Activated gamma-delta T cell treated with Interleukin-2 at 50 U/mL for 16 hours (primary cell): ENCODE results near the gene TMEM209.
"Not testable (repeated sequence)": the region's sequence is repeated elsewhere in the genome, so short reads cannot be mapped to it uniquely, and the experiment has no call there.

Experiments
- DNase-seq: peaks from one replicate; pipeline ENCODE4 v3.0.0-alpha.2; 2020

Gene TMEM209

DNA sequence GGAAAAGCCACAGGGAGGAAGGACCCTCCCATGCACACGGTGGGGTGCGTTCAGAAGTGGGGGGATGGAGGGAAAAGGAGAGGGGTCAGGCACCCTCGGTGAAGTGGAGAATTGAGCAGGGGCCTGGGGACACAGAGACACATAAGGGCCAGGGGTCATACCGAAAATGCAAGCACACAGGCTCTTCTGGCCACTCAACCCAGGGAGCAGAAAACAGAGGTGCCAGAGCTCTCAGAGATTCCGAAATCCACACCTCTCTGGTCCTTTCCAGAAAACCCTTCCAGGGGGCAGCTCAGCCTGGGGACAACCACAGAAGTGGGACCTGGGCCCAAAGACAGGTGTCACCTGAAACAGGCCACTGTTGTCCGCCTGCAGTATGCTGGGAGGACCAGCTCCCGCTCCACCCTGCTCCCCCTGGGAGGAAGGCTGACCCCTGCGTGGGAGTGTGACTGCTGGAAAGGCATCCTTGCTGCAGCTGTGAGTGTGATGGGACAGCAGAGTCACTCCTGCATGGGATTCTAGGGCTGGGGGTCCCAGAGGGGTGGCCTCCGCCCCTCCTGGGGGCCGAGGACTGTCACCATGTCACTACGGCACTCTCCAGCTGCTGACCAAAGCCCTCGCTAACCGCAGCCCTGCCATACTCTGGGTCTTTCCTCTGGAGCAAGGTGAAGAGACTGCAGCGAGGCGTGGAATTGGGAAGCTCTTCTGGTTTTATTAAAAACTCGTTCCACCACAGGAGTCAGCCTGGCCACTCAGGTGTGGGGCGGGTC is 63.1 kb downstream of the TMEM209 start:
- no peak for DNase-seq

DNA sequence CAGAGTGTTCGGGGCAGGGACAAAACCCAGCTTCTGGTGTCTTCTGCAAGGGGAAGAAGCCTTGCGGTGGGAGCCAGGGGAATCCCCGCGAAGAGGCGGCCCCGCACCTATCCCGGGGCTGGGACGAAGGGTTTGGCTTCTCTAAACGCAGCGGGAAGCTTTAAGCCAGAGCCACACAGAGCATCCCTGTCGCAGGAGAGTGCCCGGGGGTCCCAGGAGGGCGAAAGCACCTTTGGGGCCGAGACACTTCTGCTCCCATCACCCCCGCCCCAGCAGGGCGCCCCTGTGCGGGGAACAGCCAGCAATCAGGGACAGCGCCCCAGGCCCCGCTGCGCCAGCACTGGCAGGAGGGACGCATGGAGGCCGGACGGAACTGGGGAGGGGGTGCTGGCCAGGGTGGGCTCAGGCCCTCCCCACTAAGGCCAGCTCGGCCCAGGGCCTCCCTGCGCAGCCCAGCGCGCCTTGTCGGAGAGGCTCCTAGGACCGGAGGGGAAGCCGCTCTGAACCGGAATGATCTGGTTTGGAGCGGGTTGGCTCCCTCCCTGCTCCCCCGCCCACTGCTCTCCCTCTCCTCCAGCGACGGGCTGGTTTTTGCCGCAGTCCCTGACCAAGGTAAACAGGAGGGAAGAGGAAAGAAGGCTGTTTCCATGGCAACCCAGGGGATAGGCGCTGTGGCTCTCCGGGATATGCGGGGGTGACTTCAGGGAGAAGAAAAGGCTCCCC is 63.9 kb downstream of the TMEM209 start:
- DNase-seq: peak; percentile 24

DNA sequence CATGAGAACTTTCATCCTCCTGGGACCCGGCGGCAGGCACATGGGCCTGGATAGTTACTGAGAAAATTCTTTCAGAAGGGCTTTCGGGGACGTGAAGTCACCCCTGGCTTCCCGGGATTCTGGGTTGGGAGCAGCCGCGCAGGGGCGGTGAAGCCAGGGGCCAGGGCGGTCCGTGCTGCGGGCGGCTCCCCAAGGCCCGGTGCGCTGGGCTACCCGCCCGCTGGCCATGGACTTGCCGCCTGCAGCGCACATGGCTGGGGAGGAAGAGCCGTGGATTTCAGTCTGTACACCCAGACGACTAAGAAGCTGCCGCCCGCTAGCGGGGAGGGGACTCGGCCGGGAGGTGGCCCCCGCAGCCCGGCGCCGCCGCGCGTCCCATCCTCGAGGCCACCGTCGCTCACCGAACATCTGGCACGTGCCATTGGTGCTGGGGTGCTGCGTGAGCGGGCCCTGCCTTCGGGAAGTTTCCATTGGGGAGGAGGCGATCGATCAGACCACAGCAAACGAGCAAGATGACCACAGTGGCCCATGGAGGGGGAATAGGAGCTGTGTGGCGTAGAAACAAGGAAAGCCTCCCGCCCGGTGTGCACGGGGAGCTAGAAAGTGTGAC is 64.5 kb downstream of the TMEM209 start:
- no peak for DNase-seq

DNA sequence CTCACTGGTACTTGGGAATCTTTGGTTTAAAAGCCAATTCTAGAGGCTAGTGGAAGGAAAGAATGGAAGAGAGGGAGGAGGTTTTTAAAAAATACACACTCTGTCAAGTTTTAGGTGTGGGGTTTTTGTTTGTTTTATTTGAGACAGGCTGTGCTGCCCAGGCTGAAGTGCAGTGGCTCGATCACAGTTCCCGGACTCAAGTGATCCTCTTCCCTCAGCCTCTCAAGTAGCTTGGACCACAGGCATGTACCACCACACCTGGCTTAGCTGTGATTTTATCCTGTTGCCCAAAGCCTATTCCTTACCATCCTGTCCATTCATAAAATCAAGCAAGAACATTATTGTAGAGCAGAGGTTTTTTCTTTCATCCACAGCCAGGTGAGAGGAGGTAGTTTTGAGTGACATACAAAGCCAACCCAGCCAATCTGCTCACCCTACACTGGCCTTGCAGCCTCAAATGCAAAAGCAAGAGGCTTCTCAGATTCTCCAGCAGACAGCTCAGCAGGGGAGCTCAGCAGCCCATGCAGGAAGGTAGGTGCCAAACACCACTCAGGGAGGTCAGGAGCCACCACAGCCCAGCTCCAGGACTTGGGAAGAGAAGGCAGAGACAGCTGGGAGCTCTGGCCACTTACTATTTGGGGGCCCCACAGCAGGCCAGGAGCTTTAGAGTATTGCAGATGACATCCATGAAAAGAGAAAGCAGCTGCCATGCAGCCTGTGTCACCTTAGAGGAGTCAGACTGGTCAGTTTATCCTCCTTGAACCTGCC is 65.8 kb downstream of the TMEM209 start:
- DNase-seq: no peak

DNA sequence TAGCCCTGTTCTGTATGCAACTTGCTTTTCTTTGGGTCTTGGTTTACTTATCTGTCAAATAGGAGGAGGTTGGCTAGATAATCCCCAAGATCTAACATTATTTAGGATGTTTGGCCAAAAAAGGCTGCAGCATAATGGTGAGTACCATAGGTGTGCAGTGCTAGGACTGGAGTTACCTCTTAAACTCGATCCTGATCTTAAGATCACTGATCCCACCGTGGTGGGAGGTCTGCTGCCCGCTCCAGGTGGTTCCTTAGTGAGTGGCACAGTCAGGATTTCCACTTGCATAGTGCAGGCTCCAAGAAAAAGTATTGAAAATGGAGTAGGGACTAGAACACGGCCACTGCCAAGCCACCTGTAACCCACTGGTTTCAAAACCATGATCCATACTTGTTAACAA is 68.0 kb downstream of the TMEM209 start:
- no peak for DNase-seq

DNA sequence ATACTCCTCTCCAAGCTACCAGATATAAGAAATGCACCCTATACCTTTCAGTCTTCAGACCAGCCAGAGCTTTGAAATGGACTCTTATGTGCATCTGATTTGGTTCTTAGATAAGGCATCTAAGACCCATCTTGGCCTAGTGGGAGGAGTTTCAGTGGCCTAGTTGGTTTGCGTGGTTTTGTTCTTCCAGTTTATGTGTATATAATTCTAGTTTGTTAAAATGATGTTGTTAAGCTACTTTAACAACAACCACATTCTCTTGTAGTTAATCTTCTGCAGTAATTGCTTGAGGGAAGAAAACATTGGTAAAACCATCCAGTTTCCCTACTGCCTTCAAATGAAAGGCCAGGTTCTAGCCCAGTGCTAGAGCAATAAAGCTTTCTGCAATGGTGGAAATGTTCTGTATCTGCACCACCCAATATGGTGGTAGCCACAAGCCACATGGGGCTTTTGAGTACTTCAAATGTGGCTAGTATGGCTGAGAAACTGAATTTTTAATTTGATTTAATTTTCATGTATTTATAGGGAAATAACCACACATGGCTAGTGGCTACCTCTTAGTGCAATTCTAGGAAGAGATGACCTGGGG is 68.5 kb downstream of the TMEM209 start:
- DNase-seq: no peak

DNA sequence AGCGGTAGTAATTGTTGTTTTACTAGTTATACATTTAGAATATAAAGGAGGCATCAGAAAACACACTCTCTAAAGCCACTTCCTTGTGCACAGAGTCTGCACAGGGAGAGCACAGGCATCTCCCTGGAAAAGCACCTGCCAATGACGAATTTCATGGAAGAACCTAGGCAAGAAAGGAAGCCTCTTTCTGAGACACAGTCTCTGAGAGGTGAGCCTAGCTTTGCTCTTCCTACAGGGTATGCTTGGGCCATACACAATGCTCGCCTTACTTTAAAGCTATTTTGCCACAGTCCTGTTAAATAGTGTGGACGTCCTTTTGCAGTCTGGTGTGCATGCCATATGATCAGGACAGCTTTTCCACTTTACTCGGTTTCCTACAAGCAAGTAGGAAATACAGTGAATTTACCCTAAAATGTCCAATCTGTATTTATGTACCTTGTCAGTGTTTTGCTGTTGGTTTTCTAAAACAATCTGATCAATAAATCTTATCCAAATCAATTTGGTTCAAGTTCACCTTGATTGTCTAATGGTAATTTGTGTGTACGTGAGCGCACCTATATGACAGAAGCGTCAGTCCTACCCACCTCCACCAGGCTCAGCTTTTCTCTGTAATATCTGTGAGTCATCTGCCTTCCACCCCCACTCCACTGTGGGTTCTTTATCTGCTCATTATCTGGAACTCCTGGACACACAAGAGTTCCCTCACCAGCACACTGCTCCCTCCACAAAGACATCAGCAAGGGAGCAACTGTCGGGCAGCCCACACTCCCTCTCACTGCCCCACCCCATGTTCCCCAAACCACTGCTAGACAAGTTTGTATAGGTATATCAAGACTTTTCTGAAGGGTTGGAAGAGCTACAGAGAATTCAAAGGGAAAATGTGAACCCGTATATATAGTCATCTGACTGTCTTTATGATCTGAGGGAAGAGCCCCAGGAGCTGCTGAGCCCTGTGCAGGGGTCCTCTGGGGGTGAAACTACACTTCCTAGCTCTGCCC is 69.7 kb downstream of the TMEM209 start:
- DNase-seq: no peak

DNA sequence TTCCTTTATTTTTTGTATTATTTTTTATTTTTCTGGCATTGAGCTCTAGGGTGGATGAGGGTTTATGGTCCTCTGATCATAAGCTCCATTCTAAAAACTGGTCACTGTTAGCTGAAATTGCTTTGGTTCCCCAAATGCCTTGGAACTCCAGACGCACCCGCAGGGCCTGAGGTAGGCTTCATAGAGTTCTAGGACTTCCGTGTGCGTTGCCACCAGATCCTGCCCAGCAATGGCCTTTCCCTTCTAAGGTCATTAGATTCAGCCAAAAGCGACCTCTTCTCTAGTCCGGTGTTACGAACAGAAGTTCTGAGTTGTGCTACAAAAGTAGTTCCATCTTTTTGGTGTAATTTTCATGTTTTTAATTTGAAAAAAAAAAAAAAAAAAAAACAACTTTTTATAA is 70.5 kb downstream of the TMEM209 start:
- no peak for DNase-seq

DNA sequence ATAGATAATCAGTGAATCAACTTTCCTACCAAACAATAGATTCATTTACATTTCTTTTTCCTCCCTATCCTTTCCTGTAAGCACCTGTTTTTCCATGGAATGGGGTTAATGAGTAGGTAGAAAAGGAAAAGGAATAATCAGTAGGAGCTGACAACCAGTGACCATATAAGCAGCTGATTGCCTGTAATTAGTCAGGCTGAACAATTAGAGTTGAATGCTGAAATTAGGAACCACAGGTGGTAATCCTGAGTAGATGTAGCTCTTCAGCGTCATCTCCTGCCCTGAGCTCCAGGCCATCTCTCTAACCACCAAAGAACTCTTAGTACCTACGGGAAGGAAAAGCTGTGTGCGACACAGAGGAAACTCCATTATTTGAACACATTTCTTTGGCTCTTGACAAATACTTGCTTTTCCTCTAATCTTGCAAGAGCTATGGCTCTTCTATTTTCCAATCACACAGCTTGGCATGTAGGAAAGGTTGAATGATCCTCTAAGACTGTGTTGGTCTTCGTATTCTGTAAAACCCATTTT is 71.0 kb downstream of the TMEM209 start:
- no peak for DNase-seq

DNA sequence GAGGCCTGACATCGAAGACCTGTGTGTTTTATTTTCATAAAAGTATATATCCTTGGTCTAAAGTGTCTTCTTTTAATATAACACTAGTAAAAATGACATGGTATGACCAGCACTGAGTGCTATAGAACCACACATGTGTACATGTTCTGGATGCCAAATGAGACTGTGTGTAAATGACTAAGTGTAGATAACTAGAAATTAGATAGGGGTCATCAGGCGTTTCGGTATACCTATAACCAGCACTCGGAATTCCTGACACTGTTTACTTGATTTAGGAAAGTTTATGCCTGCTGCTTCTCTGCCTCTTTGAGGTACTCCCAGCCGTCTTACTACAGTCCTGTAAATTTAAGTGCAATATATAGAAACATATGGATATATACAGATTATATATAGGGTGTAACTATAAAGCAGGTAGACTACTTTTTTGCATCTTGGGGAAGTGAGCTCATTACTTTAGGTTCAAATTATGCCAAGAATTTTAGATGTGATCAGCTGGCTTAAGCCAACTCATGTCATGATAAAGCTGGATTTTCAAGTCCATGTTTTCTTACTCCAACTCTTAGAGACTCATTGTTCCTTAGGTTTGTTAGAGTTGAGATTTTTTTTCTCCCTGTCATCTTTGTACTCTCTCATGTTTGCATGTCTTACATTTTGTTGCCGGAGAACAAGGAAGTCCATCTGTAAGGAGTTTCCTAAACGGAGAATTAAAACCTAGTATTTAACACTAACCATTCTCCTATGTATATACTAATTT is 72.0 kb downstream of the TMEM209 start:
- DNase-seq: no peak

DNA sequence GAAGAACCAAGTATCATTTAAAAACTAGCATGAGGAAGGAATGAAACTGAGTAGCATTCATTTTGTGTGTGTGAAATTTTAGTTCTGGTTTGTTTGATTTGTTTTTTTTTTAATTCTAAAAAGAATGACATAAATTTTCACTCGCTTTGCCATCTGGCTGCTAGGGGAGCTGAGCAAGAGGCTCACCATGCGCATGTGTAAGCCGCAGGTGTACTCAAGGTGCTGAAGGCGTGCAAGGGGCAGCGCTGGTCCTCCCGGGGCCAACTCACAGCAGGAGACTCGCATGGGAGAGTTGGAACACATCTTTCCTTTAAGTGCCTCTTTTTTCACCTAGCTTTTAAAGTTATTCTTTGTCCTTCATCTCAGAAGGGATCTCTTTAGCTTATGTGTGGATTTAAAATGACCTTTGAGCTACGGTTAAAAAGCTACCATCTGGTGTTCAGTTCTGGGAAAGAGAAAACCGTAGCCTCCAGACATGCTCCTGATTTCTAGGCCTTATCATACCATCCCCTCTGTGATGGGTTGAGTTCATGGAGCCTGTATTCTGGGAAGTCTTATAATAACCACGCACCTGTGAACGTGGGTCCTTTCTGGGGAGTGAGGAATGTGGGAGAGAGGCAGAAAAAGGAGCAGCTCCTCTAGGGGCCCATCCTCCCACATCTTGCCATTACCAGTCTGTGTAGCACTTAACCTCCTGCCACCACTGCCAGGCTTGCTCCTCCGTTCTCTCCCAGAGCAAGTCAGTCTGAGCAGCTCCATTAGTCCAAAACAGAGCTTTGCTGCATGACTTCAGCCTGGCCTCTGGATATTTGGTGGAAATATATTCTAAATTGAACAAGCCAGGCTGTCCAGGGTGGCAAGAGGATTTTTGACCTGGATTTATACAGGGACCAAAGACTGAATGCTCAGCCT is 73.0 kb downstream of the TMEM209 start:
- no peak for DNase-seq

DNA sequence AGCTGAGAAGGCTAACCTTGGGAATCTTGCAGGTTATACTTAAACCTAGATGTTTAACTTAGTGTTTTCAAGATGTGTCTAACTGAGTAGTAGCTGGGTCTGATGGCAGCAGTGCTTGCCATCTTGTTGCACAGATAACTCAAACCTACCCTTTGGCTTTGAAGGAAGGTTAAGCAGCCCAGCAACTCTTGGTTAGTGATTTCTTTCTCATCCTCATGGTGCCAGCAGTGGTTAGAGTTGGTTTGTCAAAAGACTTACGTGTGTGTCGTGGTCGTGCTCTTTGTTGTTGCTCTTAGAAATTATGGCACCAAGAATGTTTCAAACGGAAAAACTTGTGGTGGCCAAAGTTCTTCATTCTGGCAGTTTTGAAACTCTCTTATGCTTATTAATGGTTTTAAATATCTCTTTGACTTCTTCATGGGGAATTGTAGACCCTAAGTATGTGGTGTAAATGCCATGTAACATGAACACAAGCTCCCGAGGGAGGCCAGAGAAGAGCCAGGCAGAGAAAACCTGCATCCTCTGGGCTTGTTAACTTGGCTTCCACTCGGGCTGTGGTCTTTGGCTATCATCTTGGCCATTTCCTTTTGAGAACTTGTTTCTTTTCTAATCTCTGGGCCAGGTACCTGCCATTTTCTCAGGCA is 73.9 kb downstream of the TMEM209 start:
- DNase-seq: no peak

DNA sequence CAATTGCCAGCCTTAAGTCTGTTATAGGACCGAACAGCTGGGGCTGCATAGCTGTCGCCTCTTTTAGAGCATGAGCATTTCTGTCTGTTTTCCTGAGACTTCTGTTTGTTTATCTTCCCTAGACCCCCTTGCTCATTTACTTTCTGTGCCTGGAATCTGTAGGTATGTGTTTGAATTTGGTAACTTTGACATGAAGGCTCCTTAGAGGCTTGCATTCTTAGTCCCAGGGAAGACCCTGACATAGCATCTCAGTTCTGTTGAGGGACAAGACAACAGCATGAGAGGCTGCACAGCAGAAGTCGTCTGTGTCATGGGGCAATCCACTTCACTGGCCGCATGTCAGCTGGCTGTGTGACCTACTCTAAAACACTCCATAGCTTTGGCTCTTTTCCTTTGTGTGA is 76.2 kb downstream of the TMEM209 start:
- DNase-seq: no peak

DNA sequence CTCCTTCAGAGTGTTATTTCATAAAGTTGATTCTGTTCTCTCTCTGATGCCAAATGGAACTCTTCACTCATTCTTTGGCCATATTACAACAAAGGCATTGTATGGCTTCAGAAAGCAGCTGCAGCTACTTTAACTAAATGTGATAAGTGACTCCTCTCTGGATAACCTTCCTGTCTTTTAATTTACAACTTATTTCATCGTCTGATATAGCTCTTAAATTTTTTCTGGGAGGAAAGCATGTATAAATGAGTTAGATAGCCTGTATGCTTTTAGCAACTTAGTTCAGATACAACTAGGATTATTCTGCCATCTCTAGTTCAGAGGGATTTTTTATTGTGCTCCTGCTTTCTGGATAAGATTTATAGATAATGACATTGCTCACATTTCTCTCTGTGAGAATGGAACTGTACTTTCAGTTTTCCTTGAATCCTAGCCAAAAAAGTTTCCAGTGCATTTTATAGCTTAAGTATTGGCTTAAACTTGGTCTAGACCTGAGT is 77.3 kb downstream of the TMEM209 start:
- DNase-seq: no peak

DNA sequence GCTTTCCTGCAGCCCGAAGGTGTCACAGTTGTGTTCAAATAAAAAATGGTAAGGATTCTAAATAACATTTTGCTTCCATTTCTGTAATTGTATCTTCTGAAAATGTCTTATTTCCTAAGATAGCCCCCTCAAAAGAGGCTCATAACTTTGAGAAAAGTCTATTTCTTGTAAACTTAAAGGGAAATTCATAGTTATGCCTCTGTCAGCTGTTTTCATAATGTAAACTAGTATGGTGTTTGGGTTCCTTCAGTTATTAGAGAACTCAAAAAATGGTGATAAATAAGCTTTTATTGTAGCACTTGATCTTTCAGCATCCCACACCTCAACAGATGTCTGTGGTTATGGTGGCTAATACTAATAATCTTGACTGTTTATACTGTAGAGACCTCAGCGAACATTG is 77.8 kb downstream of the TMEM209 start:
- DNase-seq: no peak

DNA sequence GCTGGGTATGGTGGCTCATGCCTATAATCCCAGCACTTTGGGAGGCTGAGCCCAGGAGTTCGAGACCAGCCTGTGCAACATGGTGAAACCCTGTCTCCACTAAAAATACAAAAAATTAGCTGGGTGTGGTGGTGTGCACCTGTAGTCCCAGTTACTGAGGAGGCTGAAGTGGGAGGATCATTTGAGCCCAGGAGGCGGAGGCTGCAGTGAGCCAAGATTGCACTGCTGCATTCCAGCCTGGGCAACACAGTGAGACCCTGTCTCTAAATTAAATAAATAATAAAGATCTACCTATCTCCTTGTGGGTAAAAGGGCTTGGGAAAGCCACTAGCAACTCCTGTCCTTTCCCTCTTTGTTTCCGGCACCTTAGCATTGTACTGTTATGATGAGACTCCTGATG is 78.4 kb downstream of the TMEM209 start:
- DNase-seq: not testable (repeated sequence)

DNA sequence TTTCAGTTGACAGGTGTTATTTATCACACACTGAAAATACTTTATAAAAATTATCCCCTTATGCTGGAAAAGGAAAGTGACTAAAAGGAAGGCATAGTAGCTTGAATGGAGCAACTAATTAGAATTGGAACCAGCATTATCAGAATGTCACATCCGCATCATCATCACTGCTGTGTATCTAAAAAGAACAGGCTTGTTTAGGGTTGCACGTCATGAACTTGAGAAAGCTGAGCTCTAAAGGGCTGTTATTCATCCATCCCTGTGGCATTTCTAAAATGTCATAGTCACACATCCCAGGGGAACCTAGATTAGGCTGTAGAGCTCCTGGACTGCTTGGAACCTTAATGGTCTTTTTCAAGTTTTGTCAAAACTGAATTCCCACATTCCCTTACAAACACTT is 80.5 kb downstream of the TMEM209 start:
- DNase-seq: no peak

DNA sequence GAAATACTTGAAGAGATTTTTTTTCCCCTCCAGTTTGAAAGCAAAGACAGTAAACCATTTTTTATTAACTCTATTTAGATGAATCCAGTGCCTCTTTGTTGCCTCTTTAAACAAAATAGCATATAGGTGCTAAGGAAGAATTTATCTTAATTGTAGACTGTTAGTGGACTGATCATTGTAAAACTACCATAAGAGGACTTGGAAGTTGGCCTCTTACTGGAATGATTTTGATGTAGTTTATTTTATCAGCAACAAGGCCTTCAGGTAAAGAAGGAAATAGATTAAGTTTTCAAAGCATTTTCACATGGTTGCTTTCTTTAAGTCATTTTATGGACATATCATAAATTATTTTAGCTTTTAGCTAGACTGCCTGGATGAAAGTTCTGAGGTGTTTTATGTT is 81.7 kb downstream of the TMEM209 start:
- no peak for DNase-seq

DNA sequence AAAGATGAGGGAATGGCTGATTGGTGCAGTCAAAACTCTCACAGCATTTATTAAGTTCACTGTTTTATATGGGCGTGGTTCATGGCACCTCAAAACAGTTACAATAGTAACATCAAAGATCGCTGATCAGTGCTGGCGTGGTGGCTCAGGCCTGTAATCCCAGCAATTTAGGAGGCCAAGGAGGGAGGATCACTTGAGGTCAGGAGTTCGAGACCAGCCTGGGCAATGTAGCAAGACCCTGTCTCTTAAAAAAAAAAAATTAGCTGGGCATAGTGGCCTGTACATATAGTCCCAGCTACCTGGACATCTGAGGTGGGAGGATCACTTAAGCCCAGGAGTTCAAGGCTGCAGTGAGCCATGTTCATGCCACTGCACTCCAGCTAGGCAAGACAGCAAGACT is 86.4 kb downstream of the TMEM209 start:
- no peak for DNase-seq
